NCI-H2029 treated with DMSO at 0.1 percent for 48 hours (cell line): Measurements from ENCODE around the gene TEX13D.
"Not testable (repeated sequence)": the region's sequence is repeated elsewhere in the genome, so short reads cannot be mapped to it uniquely, and the experiment has no call there.

Source experiments
- DNase-seq: peaks from one replicate; lab custom pipeline; 2025; lab: John Stamatoyannopoulos, UW

The TEX13D gene

GRCh38 chrX:124332481-124333424, at the start of gene TEX13D:
TEX13D (plus strand) TSS chrX:124332660; CDS start chrX:124332918, 258 bp downstream.
- no peak for DNase-seq

DNA sequence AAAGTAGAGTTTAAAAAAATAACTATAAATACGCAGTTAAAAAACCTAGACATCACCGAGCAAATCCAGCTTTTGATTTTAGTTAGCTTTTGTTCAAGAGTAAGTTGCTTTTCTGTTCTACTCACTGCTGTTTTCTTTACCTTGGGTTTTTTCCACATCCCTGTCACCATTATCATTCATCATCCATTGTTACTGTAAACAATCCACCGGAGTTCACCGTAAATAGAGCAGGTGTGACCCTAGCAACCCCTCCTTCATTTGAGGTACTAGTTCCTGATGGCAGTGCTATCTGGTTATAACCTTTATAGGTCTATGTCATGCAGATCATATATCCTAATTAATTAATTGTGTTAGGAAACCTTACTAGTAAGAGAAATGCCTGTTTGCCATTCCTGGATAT, 43.0 kb upstream of the TEX13D start:
- peak; percentile 61 for DNase-seq

GRCh38 chrX:124293810-124294209, 38.6 kb upstream of the TEX13D start:
- no peak for DNase-seq

GRCh38 chrX:124299323-124299722, 33.1 kb upstream of the TEX13D start:
- not testable (repeated sequence) for DNase-seq

GRCh38 chrX:124300405-124300804, 32.1 kb upstream of the TEX13D start:
- DNase-seq, result no peak

GRCh38 chrX:124307253-124307907, 25.1 kb upstream of the TEX13D start:
- DNase-seq, result no peak

DNA sequence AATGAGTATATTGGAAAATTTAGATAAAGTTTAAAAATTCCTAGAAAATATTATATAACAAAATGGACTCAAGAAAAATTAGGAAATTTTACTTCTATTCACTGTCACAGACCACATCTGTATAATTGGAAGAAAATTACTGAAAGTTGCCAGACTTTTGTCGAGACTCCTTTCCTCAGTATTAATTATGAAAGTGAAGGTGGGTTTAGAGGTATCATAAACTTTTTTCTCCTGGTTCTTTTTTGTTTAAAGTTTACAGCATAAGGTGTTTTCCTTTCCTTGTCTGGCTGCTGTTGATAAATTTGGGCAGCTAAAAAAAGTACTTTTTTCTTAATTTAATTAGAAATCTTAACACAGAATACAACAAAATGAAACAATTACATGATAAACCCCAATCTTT, 6.7 kb upstream of the TEX13D start:
- DNase-seq, result no peak

DNA sequence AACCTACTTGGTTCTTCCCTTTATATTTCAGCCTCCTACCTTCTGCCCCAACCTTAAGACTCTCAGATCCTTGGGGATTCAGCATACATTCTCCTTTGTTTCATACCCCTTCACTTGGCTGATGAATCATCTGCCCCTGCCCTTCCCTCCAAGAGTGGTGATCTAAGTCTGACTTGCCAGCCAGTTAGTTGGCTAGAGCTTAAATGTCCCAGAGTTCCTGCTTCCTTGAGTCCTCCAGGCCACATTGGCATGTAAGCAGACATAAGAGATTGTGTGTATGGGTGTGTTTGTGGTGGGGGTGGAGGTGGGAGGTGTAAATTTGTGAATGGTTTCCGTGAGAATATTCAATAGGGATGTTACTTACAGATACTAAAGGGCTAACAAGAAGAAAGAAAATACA, 3.7 kb upstream of the TEX13D start:
- DNase-seq, result no peak

DNA sequence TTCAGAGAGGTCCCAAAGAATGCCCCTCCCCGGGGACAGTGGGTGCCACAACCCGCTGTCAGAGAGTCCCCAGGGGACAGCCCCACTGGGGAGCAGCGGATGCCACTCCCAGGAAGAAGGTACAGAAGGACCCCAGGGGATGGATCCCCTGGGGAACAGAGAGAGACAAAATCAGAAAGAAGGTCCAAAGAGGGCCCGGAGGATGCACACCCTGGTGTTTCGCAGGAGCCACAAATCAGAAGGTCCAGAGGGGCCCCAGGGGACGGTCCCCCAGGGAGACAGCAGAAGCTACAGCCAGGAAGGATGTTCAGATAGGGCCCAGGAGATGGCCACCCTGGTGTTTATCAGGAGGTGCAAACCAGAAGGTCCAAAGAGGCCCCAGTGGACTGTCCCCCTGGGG, 1.4 kb downstream of the TEX13D start:
- no peak for DNase-seq

- DNase-seq, result not testable (repeated sequence)
Observed at GRCh38 chrX:124334555-124334954, 2.1 kb downstream of the TEX13D start.

DNA sequence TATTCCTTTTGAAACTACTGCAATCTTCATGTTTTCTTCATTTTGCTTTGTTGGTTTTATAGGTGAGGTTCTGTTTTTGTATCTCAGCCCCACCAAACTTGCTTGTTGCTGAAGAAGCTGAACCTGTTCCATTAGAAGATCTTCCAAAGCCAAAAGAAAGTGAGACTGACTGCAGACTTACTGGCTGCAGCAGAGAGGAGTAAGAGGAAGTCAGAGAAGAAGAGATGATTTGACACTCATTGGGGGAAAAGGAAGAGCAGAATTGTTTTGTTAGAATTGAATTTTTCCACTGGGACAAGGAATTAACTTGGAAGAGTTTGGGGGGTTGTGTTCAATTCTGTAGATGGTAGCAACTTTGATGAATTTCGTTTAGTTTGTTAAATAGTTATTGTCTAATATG, 3.1 kb downstream of the TEX13D start:
- DNase-seq, result no peak

DNA sequence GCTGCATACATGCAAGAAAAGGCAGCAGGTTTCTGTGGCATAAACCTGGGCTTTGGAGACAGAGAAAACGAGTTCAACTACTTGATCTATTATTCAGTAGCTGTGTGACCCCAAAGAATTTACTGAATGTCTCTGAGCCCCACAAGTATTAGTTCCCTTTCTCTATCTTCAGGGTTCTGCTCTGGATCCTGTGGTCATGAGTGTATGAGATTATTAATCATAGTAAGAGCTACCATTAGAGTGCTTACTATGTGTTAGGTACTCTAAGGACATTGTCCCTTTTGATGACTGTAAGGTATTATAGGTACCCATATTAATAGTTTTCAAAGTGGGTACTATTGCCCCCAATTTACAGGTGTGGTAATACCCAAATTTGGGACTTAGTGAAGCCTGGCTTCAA, 5.5 kb downstream of the TEX13D start:
- no peak for DNase-seq

- DNase-seq, result no peak
Observed at GRCh38 chrX:124338733-124339514, 6.5 kb downstream of the TEX13D start.

DNA sequence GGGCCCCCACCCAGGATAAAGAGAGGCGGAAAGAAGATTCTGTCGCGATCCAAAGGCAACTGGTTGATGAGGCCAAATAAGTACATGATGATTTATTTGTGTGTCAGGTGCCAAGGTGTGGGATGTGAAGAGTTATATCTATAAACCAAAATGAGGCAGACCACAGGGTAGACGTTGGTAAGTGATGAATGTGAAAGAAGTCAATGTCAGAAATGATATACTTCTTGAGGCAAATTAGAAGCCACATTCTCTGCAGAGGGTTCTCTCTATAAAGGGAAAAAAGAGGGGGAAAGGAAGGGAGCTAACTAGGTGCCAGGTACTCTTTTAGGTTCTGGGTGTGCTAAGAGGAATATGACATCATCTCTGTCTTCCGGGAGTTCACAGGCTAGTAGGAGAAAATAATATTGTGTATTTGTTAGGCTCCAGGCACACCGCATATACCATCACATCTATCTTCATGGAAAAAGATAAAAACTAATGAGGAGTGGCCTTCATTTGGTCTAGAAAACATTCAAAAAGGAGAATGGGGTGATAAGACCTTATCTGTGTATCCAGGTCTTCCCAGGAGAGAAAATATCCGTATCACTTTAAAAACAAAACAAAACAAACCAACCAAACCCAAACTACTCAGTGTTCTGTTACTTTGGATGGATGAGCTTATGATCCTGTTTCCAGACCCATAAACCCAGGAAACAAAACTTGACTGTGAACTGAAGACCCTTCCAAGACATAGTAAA, 9.1 kb downstream of the TEX13D start:
- no peak for DNase-seq

DNA sequence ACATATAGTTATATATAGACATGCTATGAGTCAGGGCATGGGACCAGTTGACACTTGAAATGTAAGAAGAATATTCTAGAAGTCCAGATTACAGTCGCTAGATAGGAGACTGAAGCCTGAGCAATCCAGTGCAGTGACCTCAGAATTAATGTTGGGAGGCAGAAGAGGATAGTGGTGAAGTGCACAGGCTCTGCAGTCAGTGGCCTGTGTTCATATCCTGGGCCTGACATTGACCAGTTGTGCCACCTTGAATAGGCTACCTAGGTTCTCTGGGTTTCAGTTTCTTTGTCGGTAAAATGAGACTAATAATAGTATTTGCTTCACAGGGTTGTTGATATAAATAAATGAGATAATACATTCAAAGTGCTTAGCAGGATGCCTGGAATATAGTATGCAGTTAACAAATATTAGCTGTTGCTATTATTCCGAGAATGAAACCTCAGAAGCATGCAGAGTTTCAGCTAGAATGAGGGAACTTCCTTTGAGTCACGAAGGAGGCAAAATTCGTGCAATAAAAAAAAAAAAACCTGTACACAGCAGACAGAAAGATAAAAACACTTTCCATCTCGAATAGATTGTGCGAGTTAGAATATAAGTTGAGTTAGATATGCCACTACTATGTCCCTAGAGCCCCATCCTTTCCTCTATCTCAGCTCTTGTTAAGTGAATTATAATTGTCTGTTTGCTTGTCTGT, 9.9 kb downstream of the TEX13D start:
- no peak for DNase-seq

- DNase-seq, result no peak
Observed at GRCh38 chrX:124343016-124343415, 10.6 kb downstream of the TEX13D start.

DNA sequence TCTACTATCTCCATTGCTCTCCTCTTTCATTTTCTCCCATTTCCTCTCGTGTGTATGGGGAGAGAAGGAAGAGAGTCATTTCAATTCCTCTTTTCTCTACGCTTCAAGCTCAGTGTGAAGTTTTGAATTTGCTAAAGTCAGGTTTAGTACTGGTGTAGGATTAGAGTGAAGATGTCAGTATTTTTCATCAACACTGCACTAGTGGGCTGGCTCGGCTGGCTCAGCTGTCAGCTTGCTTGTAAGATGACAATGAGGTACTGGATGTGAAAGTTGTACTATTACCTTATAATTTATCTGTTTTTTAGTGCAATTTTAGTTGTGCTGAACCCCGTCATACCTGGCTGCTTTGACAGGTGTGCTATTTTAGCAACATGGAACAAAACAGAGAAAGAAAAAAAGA, 11.8 kb downstream of the TEX13D start:
- DNase-seq, result no peak

DNA sequence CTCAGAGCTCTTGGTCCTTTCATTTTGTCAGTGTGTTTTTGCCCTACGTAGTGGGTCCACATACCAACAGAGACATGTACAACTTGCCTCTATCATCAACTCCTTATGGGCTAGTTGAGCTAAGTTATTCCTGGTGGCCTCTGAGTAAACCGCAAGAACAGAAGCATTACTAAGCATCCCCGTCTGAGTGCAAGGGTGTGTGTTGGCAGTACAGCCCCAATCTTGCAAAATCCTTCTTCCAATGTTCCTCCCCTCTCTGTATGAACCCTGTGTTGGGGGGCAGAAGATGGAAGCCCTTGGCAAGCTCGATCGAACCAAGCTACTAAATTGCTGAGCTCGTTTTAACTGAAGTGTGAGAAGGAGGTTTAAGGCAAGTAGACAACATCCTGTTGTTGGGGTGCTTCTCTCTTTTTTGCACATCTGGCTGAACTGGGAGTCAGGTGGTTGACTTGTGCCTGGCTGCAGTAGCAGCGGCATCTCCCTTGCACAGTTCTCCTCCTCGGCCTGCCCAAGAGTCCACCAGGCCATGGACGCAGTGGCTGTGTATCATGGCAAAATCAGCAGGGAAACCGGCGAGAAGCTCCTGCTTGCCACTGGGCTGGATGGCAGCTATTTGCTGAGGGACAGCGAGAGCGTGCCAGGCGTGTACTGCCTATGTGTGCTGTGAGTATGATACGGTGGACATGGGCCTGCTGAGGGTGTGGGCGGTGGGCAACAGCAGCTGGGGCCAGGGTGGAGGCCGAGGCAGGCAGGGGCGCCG, 13.8 kb downstream of the TEX13D start, which contains the start of gene SH2D1A:
SH2D1A (plus strand) TSS at position 447 of the 760 bp plus-strand sequence; CDS start at position 527, 80 bp downstream.
- DNase-seq, result no peak

- no peak for DNase-seq
Observed at GRCh38 chrX:124346877-124347241, 14.4 kb downstream of the TEX13D start.

DNA sequence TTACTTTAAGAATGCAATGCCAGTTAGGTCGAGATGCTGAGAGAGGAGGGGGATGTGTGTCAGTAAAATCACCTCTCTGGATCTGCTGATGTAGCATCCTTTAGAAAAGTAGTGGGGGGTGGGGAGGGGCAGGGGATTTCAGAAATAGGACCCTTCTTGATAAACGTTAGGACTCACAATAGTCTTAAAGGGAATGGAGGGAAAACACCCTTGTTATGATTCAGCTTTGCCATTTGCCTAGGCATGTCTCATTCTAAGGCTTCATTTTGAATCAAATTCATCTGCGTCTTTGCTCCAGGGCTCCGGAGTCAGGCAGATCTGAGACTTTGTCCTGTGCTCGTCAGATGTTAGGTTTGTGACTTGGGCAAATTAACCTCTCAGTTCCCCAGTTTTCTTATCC, 14.8 kb downstream of the TEX13D start:
- no peak for DNase-seq
